HEK293 (cell line): ENCODE measurements around the gene C16orf95.

Experiments used
- CTCF ChIA-PET: fragments of 350-600 bp; formaldehyde crosslinking; extraction: SDS; loops from one replicate; lab custom pipeline; 2021; ENCODE audit warnings: antibody characterized with exemption; lab: Yijun Ruan, JAX
- POLR2A ChIA-PET: fragments of 300-600 bp; formaldehyde crosslinking; extraction: SDS; loops from one replicate; lab custom pipeline; 2020; ENCODE audit warnings: antibody characterized with exemption, inconsistent platforms; lab: Yijun Ruan, JAX
- H3K27ac ChIP-seq: fragments of 200-500 bp; sonication (Bioruptor generic); 2 replicates; pipeline ENCODE4 v1.5.1; 2014; ENCODE audit warnings: low read depth, low read length, control low read depth, inconsistent platforms; ENCODE audit errors: extremely low read depth
- H3K36me3 ChIP-seq, 2 experiments: fragments of 200-500 bp in 1 of 2; sonication (Bioruptor generic) in 1 of 2; 1 replicate in 1 of 2; 2 replicates in 1 of 2; pipeline ENCODE4 v1.5.1; 2014 to 2017; ENCODE audit warnings: inconsistent platforms in 2 of 2, low read length in 2 of 2; ENCODE audit not compliant: control insufficient read depth in 2 of 2, insufficient read depth in 1 of 2
- H3K4me1 ChIP-seq: fragments of 200-500 bp; sonication (Bioruptor generic); 2 replicates; pipeline ENCODE4 v1.5.1; 2014; ENCODE audit warnings: mild to moderate bottlenecking, low read length, inconsistent platforms; ENCODE audit not compliant: control insufficient read depth, insufficient read depth
- H3K4me3 ChIP-seq: 2 replicates; pipeline ENCODE4 v1.5.1; 2011; ENCODE audit warnings: low read depth, mild to moderate bottlenecking, control low read depth, low read length, moderate library complexity
- H3K9me3 ChIP-seq: fragments of 200-500 bp; sonication (Bioruptor generic); 2 replicates; pipeline ENCODE4 v1.5.1; 2014; ENCODE audit warnings: low read depth, low read length, inconsistent platforms; ENCODE audit not compliant: control insufficient read depth, insufficient read depth
- CTCF ChIP-seq: fragments of 450-650 bp; formaldehyde crosslinking; IDR thresholded peaks from 2 replicates; pipeline ENCODE4 v1.5.1; 2016; ENCODE audit warnings: missing biosample characterization, missing genetic modification characterization
- KLF1 ChIP-seq: fragments of 450-650 bp; formaldehyde crosslinking; IDR thresholded peaks from 2 replicates; pipeline ENCODE4 v1.5.1; 2016; ENCODE audit warnings: missing biosample characterization, missing genetic modification characterization
- KLF16 ChIP-seq: fragments of 450-650 bp; formaldehyde crosslinking; IDR thresholded peaks from 2 replicates; pipeline ENCODE4 v1.5.1; 2017; ENCODE audit warnings: missing biosample characterization, missing genetic modification characterization
- MYNN ChIP-seq: fragments of 450-650 bp; formaldehyde crosslinking; IDR thresholded peaks from 2 replicates; pipeline ENCODE4 v1.5.1; 2016; ENCODE audit warnings: missing biosample characterization, missing genetic modification characterization, borderline replicate concordance
- TRIM28 ChIP-seq: IDR thresholded peaks from 2 replicates; pipeline ENCODE4 v1.6.1; 2011; ENCODE audit warnings: low read length, control low read depth, borderline replicate concordance
- YY1 ChIP-seq: fragments of 450-650 bp; formaldehyde crosslinking; IDR thresholded peaks from 2 replicates; pipeline ENCODE4 v1.5.1; 2018; ENCODE audit warnings: missing biosample characterization, missing genetic modification characterization
- ZFHX2 ChIP-seq: fragments of 450-650 bp; formaldehyde crosslinking; conservative IDR thresholded peaks from 2 replicates; pipeline ENCODE4 v1.5.1; 2016; ENCODE audit warnings: missing biosample characterization, missing genetic modification characterization
- ZNF121 ChIP-seq: fragments of 450-650 bp; formaldehyde crosslinking; IDR thresholded peaks from 2 replicates; pipeline ENCODE4 v1.5.1; 2016; ENCODE audit warnings: missing biosample characterization, missing genetic modification characterization
- ZNF155 ChIP-seq: fragments of 450-650 bp; formaldehyde crosslinking; IDR thresholded peaks from 2 replicates; pipeline ENCODE4 v1.5.1; 2016; ENCODE audit warnings: missing biosample characterization, missing genetic modification characterization
- ZNF18 ChIP-seq: fragments of 450-650 bp; formaldehyde crosslinking; IDR thresholded peaks from 2 replicates; pipeline ENCODE4 v1.5.1; 2016; ENCODE audit warnings: missing biosample characterization, missing genetic modification characterization
- ZNF202 ChIP-seq: fragments of 450-650 bp; formaldehyde crosslinking; IDR thresholded peaks from 2 replicates; pipeline ENCODE4 v1.5.1; 2016; ENCODE audit warnings: missing biosample characterization, missing genetic modification characterization, borderline replicate concordance
- ZNF214 ChIP-seq: fragments of 450-650 bp; formaldehyde crosslinking; IDR thresholded peaks from 2 replicates; pipeline ENCODE4 v1.5.1; 2017; ENCODE audit warnings: missing biosample characterization, mild to moderate bottlenecking, missing genetic modification characterization, borderline replicate concordance
- ZNF24 ChIP-seq: fragments of 450-650 bp; formaldehyde crosslinking; IDR thresholded peaks from 2 replicates; pipeline ENCODE4 v1.5.1; 2016; ENCODE audit warnings: missing biosample characterization, missing genetic modification characterization
- ZNF266 ChIP-seq: fragments of 450-650 bp; formaldehyde crosslinking; IDR thresholded peaks from 2 replicates; pipeline ENCODE4 v1.5.1; 2016; ENCODE audit warnings: missing biosample characterization, missing genetic modification characterization, low read depth
- ZNF449 ChIP-seq: fragments of 450-650 bp; formaldehyde crosslinking; IDR thresholded peaks from 2 replicates; pipeline ENCODE4 v1.5.1; 2017; ENCODE audit warnings: missing biosample characterization, mild to moderate bottlenecking, missing genetic modification characterization, moderate library complexity
- ZNF670 ChIP-seq: fragments of 450-650 bp; formaldehyde crosslinking; IDR thresholded peaks from 2 replicates; pipeline ENCODE4 v1.5.1; 2016; ENCODE audit warnings: missing biosample characterization, missing genetic modification characterization, low read depth
- ZNF692 ChIP-seq: fragments of 450-650 bp; formaldehyde crosslinking; IDR thresholded peaks from 2 replicates; pipeline ENCODE4 v1.5.1; 2016; ENCODE audit warnings: missing biosample characterization, missing genetic modification characterization
- ZNF704 ChIP-seq: fragments of 450-650 bp; formaldehyde crosslinking; IDR thresholded peaks from 2 replicates; pipeline ENCODE4 v1.5.1; 2016; ENCODE audit warnings: missing biosample characterization, missing genetic modification characterization

The C16orf95 gene

GRCh38 chr16:87358696-87359095, 41.5 kb upstream of the C16orf95 start:
- no peaks in the 10 kb centered on the region for H3K9me3 ChIP-seq
- no peak overlapping the region for H3K27ac ChIP-seq
- POLR2A ChIA-PET, result no interaction called here
- CTCF ChIA-PET, result interaction anchor here (0.5 kb wide), 1 partner anchor 795 kb away, joined by 4 read pairs; no protein-coding TSS in a partner anchor
- H3K36me3 ChIP-seq, result peaks cover 0 to 57% of the 10 kb centered on the region in 2 experiments; a peak in 1 of 3 replicates
- TF ChIP-seq KLF1 (tag by site-specific recombination), result no peak
- no peak for TF ChIP-seq YY1 (tag by site-specific recombination)
- TF ChIP-seq ZNF214 (tag by site-specific recombination), result no peak
- TF ChIP-seq ZNF155 (tag by site-specific recombination), result no peak
- no peak for TF ChIP-seq MYNN
- TF ChIP-seq ZNF704, result no peak
- no peak for TF ChIP-seq CTCF
- TF ChIP-seq, all 188 proteins: peak for 0
- no peak overlapping the region for H3K4me3 ChIP-seq
- 0 out of 2 replicates have a peak, but pooled peaks cover 2% of the 10 kb centered on the region for H3K4me1 ChIP-seq

- Histone ChIP-seq H3K4me3 (no peak overlapping the region), H3K36me3 (peaks cover 0 to 61% of the 10 kb centered on the region in 2 experiments; a peak in 1 of 3 replicates), H3K27ac (no peak overlapping the region), H3K9me3 (no peaks in the 10 kb centered on the region), H3K4me1 (no peaks in the 10 kb centered on the region)
- CTCF ChIA-PET, result interaction anchor here (0.5 to 0.6 kb wide), 2 partner anchors 523 to 794 kb away, joined by 4 read pairs; no protein-coding TSS in a partner anchor
- TF ChIP-seq KLF16 (tag by site-specific recombination) (no peak), ZNF202 (tag by site-specific recombination) (no peak), ZNF24 (tag by site-specific recombination) (no peak), ZNF692 (no peak), ZNF449 (no peak), ZNF670 (tag by site-specific recombination) (no peak), ZNF121 (no peak), TRIM28 (no peak), ZFHX2 (no peak)
- POLR2A ChIA-PET, result no interaction called here
Measured at GRCh38 chr16:87358250-87358649, 41.1 kb upstream of the C16orf95 start.

GRCh38 chr16:87356491-87356853, 39.3 kb upstream of the C16orf95 start:
- no peaks in the 10 kb centered on the region for H3K4me1 ChIP-seq
- POLR2A ChIA-PET, result no interaction called here
- CTCF ChIA-PET, result interaction anchor here (0.7 kb wide), 1 partner anchor 11 kb away, joined by 3 read pairs; no protein-coding TSS in a partner anchor
- H3K9me3 ChIP-seq, result no peaks in the 10 kb centered on the region
- H3K36me3 ChIP-seq, result peaks cover 0 to 56% of the 10 kb centered on the region in 2 experiments; a peak in 1 of 3 replicates
- no peak overlapping the region for H3K4me3 ChIP-seq
- TF ChIP-seq ZNF18 (no peak), ZNF266 (tag by site-specific recombination) (no peak)
- TF ChIP-seq, all 188 proteins: peak for 0
- no peak overlapping the region for H3K27ac ChIP-seq
